ENCODE data around the gene SRMS. TPM values are rescaled to one million over a fixed set of nuclear protein-coding genes. Genes with fewer than 3 reads are reported as not detected.

Gene SRMS
- total RNA-seq, 2 donors from 2014 or later: not detected

- H3K9me3 ChIP-seq: no peaks in the 10 kb centered on the region
- no peak overlapping the region for H3K4me3 ChIP-seq
- H3K4me1 ChIP-seq (ENCODE audit: control insufficient read depth in 1 of 2, low read depth in 2 of 2): peaks cover 3 to 5% of the 10 kb centered on the region in 2 donors
- no peak for DNase-seq (ENCODE audit: low spot score)
- H3K36me3 ChIP-seq: peaks cover 3% of the 10 kb centered on the region
- no peaks in the 10 kb centered on the region for H3K27me3 ChIP-seq (replicated peaks; ENCODE audit: insufficient read depth)
- no peak overlapping the region for H3K27ac ChIP-seq
- TF ChIP-seq CTCF (IDR thresholded peaks at IDR 0.05): no peak
- no peak for ATAC-seq (ENCODE audit: insufficient number of reproducible peaks, low FRiP score, low read depth)
These were observed 8.3 kb upstream of the SRMS start for GRCh38 chr20:63555661-63556381.

DNA sequence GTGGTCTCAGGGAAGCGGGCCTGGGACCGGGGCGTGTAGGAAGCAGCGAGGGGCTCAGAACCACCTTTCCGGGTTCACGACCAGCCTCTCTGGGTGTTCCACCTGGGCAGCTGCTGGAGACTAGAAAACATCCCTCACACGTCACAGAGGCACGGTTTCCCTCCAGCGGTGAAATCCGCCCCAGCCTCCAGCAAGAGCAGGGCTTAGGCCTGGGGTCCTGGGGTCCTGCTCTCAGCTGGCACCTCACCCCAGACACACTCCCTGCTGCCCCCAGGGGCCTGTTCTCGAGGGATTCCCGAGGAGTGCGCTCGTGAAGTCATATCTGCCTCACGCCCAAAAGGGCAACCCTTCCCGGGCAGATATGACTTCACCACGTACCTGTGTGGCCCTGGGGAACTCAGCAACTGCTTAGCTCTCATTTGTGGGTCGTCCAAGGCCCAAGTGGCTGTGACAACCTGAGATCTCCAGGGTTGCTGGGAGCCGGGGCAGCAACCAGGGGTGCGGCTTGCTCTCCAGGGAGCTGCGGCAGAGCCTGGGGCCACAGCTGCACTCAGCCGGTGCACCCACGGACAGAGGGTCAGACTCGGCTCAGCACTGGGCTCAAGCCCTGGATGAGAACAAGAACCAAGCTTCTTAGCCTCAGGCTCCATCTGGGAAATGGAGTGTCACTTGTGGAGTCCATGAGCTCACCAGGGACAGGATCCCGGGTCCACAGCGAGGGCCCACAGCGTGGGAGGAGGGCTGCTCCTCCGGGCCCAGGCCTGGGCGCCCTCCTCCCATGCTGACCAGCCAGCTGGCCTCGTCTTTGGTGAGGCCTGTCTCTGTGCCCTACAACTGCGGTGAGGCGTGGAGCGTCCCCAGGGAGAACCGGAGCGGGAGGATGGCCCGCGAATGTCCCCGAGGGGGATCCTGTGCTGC lies 7.1 kb upstream of the SRMS start:
- peak overlapping the region; percentile 77 for H3K4me3 ChIP-seq
- DNase-seq (ENCODE audit: low spot score) (no peak), ATAC-seq (ENCODE audit: insufficient number of reproducible peaks, low FRiP score, low read depth) (no peak)
- no peak overlapping the region for H3K27ac ChIP-seq
- TF ChIP-seq CTCF (IDR thresholded peaks at IDR 0.05): no peak
- H3K4me1 ChIP-seq (ENCODE audit: control insufficient read depth in 1 of 2, low read depth in 2 of 2): peaks cover 3 to 5% of the 10 kb centered on the region in 2 donors
- H3K36me3 ChIP-seq: no peaks in the 10 kb centered on the region
- H3K9me3 ChIP-seq: no peaks in the 10 kb centered on the region
- no peaks in the 10 kb centered on the region for H3K27me3 ChIP-seq (replicated peaks; ENCODE audit: insufficient read depth)

- Histone ChIP-seq H3K4me1 (ENCODE audit: control insufficient read depth in 1 of 2, low read depth in 2 of 2) (peaks cover 3 to 5% of the 10 kb centered on the region in 2 donors), H3K4me3 (peak within 1 kb of the TSS; percentile 77), H3K27me3 (replicated peaks; ENCODE audit: insufficient read depth) (no peaks in the 10 kb centered on the region), H3K9me3 (no peaks in the 10 kb centered on the region), H3K27ac (no peak within 1 kb of the TSS), H3K36me3 (no peaks in the 10 kb centered on the region)
- ATAC-seq (ENCODE audit: insufficient number of reproducible peaks, low FRiP score, low read depth) (no peak), DNase-seq (ENCODE audit: low spot score) (no peak)
- no peak for TF ChIP-seq CTCF (IDR thresholded peaks at IDR 0.05)
These were observed 6.4 kb upstream of the SRMS start, which contains the start of gene FNDC11 for GRCh38 chr20:63553933-63554290. TSS of gene FNDC11 (plus strand) at chr20:63554159. CDS start at chr20:63555664, 1,505 bp downstream.

DNA sequence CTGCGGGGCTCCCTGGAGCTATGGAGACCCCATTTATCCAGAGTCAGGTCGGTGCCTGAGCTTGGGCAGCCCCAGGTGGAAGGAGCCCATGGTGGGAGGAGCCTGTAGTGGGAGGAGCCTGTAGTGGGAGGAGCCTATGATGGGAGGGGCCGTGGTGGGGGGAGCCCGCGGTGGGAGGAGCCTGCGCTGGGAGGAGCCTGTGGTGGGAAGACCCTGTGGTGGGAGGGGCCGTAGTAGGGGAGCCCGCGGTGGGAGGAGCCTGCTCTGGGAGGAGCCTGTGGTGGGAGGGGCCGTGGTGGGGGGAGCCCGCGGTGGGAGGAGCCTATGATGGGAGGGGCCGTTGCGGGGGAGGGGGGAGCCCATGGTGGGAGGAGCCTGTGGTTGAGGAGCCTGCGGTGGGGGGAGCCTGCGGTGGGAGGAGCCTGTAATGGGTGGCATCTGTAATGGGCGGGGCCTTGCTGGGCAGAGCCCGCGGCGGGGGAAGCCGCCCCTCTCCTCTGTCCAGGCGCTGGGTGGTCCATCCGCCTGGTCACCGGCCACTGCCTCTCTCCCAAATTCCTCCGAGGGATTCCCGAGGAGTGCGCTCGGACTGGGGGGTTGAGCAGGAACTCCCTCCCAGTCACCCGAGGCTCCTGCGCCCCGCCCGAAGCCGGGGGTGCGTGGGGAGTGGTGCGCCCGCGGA lies 5.8 kb upstream of the SRMS start:
- peaks cover 3 to 5% of the 10 kb centered on the region in 2 donors for H3K4me1 ChIP-seq (ENCODE audit: control insufficient read depth in 1 of 2, low read depth in 2 of 2)
- TF ChIP-seq CTCF (IDR thresholded peaks at IDR 0.05): no peak
- DNase-seq (ENCODE audit: low spot score): peak; percentile 41
- no peak overlapping the region for H3K27ac ChIP-seq
- peaks cover 3% of the 10 kb centered on the region for H3K27me3 ChIP-seq (replicated peaks; ENCODE audit: insufficient read depth)
- no peaks in the 10 kb centered on the region for H3K9me3 ChIP-seq
- peak overlapping the region; percentile 77 for H3K4me3 ChIP-seq
- H3K36me3 ChIP-seq: no peaks in the 10 kb centered on the region
- peak; percentile 31 for ATAC-seq (ENCODE audit: insufficient number of reproducible peaks, low FRiP score, low read depth)

Data from thoracic aorta (tissue), 2 donors.